ENCODE measurements around the gene ZBTB22.

GRCh38 chr6:33330736-33331135 is 13.2 kb upstream of the ZBTB22 start:
- no peak for TF ChIP-seq CTCF (IDR thresholded peaks at IDR 0.05)
- TF ChIP-seq POLR2A (IDR thresholded peaks at IDR 0.05) = no peak
- no peak for TF ChIP-seq POLR2AphosphoS5 (IDR thresholded peaks at IDR 0.05)

Measured in breast epithelium (tissue), 3 donors.